Mammary epithelial cell (primary cell): ENCODE measurements around the gene PAMR1.

Experiments used
- CTCF ChIP-seq, 2 donors: IDR thresholded peaks in 1 of 2; conservative IDR thresholded peaks in 1 of 2; 2 replicates each; pipeline ENCODE4 v1.5.1; 2011 to 2012; ENCODE audit warnings: inconsistent platforms in 2 of 2, low read length in 2 of 2, mild to moderate bottlenecking in 2 of 2, control low read depth in 1 of 2, low read depth in 1 of 2; ENCODE audit not compliant: insufficient read depth in 1 of 2; ENCODE audit errors: extremely low read depth in 1 of 2
- EZH2 ChIP-seq: IDR thresholded peaks from 2 replicates; pipeline ENCODE4 v1.6.1; 2012; ENCODE audit warnings: low read length, inconsistent platforms, borderline replicate concordance

GRCh38 chr11:35454362-35454761 lies 71.1 kb downstream of the PAMR1 start:
- TF ChIP-seq CTCF (conservative IDR thresholded peaks at IDR 0.05 in 1 of 2, IDR thresholded peaks at IDR 0.05 in 1 of 2; ENCODE audit: extremely low read depth in 1 of 2, insufficient read depth in 1 of 2, low read depth in 1 of 2, low read length in 2 of 2): no peak
- TF ChIP-seq EZH2: no peak
